Measurements from ENCODE around the gene NFASC.

The NFASC gene

DNA sequence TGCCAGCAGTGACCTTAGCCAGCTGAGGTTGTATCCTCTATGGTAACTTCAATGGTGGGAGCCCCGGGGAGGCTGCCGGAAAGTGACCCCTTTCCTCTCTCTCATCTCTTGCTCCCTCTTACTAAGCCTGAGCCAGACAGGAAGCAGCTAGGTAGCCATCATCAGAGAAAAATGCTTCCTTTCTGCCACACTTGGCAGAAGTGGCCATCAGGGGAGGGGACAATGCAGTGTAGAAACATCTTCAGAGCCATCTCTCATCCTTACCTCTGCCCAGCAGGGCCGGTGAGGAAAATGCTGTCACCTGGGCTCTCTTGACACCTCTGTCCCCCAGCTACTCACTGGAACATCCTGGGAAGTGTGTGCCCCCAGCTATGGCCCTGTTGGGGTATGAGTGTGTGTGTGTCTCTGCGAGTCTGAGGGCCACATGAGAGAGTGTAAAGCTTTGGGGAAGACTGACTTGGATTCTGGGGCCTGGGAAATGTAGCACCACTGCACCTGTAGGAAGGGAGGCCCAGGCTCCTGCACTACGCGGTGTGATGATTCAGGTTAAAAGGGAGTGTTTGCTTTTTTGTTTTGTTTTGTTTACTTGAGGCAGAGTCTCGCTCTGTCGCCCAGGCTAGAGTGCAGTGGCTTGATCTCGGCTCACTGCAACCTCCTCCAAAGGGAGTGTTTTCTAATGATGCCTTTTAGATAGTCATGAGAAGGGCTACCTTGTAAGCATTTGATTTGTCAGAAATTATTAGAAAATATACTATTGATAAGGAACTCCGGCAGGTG is 123.6 kb downstream of the NFASC start:
- H3K4me3 ChIP-seq (ENCODE audit: low read length) = no peak overlapping the region
- no peaks in the 10 kb centered on the region for H4K20me1 ChIP-seq (ENCODE audit: insufficient read depth, low read length)
- H3K9ac ChIP-seq (ENCODE audit: low read length) = no peak overlapping the region
- H3K9me3 ChIP-seq (ENCODE audit: insufficient read depth, low read length) = no peaks in the 10 kb centered on the region
- no peak overlapping the region for H3K27ac ChIP-seq (ENCODE audit: low read length)
- no peak overlapping the region for H2AFZ ChIP-seq (ENCODE audit: low read depth, low read length)
- no peak overlapping the region for H3K4me2 ChIP-seq (ENCODE audit: low read length)
- TF ChIP-seq, protein P1, sequence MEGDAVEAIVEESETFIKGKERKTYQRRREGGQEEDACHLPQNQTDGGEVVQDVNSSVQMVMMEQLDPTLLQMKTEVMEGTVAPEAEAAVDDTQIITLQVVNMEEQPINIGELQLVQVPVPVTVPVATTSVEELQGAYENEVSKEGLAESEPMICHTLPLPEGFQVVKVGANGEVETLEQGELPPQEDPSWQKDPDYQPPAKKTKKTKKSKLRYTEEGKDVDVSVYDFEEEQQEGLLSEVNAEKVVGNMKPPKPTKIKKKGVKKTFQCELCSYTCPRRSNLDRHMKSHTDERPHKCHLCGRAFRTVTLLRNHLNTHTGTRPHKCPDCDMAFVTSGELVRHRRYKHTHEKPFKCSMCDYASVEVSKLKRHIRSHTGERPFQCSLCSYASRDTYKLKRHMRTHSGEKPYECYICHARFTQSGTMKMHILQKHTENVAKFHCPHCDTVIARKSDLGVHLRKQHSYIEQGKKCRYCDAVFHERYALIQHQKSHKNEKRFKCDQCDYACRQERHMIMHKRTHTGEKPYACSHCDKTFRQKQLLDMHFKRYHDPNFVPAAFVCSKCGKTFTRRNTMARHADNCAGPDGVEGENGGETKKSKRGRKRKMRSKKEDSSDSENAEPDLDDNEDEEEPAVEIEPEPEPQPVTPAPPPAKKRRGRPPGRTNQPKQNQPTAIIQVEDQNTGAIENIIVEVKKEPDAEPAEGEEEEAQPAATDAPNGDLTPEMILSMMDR (IDR thresholded peaks at IDR 0.05; ENCODE audit: low read depth, low read length) = no peak
- TF ChIP-seq EZH2phosphoT487 (IDR thresholded peaks at IDR 0.05; ENCODE audit: low read depth) = no peak
- peaks cover 21% of the 10 kb centered on the region for H3K4me1 ChIP-seq (ENCODE audit: low read length)
- peaks cover 11% of the 10 kb centered on the region; the same call in 1 of the 2 replicates for H3K27me3 ChIP-seq (ENCODE audit: low read depth, low read length)
- H3K79me2 ChIP-seq (ENCODE audit: low read length) = no peaks in the 10 kb centered on the region
- H3K36me3 ChIP-seq (replicated peaks; ENCODE audit: low read depth, low read length) = no peaks in the 10 kb centered on the region

DNA sequence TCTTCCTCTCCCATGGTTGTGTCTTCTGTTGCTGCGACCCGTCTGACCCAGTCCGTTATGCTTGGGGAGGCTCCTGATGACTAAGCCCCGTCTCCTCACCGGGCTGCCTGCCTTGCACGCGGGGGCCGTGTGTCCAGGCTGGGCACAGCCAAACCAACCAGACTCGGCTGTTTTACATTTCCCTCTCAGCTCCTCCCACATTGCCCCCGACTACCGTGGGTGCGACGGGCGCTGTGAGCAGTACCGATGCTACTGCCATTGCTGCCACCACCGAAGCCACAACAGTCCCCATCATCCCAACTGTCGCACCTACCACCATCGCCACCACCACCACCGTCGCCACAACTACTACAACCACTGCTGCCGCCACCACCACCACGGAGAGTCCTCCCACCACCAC is 126.3 kb downstream of the NFASC start:
- Histone ChIP-seq H4K20me1 (ENCODE audit: insufficient read depth, low read length) (no peaks in the 10 kb centered on the region), H2AFZ (ENCODE audit: low read depth, low read length) (no peak overlapping the region), H3K4me1 (ENCODE audit: low read length) (peaks cover 9% of the 10 kb centered on the region), H3K9ac (ENCODE audit: low read length) (no peak overlapping the region), H3K4me3 (ENCODE audit: low read length) (no peak overlapping the region), H3K4me2 (ENCODE audit: low read length) (no peak overlapping the region), H3K9me3 (ENCODE audit: insufficient read depth, low read length) (no peaks in the 10 kb centered on the region), H3K27me3 (ENCODE audit: low read depth, low read length) (peaks cover 19% of the 10 kb centered on the region), H3K27ac (ENCODE audit: low read length) (no peak overlapping the region), H3K79me2 (ENCODE audit: low read length) (no peaks in the 10 kb centered on the region), H3K36me3 (replicated peaks; ENCODE audit: low read depth, low read length) (no peaks in the 10 kb centered on the region)
- TF ChIP-seq, protein P1 (IDR thresholded peaks at IDR 0.05; ENCODE audit: low read depth, low read length) = no peak
- TF ChIP-seq EZH2phosphoT487 (IDR thresholded peaks at IDR 0.05; ENCODE audit: low read depth) = no peak

DNA sequence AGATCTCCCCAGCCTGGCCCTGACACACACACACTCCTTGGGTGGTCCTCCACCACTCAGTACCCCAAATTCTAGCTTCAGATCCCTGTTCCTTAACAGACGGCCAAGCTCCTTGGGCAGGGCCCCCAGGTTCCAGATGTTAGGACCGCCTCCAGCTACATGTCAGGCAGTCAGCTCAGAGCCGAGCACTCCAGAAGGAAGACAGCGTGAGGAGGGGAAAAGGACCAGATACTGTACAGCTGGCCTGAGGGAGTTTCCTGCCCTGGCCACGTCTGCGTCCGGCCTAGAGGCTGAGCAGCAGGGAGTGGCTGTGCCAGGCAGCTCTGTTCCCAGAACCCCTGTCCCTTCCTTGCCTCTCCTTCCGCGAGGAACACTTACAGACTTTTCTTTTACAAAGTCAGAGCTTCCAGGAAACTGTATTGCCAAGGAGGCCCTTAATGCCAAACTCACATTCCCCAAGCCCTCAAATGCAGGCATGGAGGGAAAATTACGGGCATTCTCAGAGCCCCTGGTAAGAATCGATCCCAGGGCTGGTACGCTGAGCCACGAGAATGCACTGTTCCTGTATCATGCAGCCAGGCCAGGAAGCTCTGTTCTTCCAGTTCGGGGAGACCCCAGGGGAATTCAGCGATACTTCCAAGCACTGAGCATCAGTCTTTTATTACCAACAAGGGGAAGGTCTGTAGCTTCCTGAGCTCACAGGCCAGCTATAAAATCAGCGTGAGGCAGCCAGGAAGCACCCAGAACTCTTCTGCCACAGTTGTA is 127.1 kb downstream of the NFASC start:
- Histone ChIP-seq H3K9me3 (ENCODE audit: insufficient read depth, low read length) (no peaks in the 10 kb centered on the region), H3K4me1 (ENCODE audit: low read length) (peaks cover 1% of the 10 kb centered on the region), H3K27me3 (ENCODE audit: low read depth, low read length) (peaks cover 26% of the 10 kb centered on the region)

DNA sequence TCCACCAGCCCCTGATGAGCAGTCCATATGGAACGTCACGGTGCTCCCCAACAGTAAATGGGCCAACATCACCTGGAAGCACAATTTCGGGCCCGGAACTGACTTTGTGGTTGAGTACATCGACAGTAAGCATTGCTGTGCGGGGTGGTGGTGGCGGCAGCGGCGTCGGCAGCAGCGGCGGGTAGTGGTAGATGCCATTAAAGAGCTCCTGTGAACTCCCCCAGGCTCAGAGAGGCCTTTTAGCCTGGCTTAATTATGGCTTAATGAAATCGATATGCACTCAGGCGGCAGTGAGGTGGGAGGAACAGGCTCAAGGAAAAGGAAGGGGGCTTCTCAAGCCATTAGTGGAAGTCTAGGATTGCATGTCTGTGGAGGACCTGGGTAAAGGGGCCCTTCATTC is 130.5 kb downstream of the NFASC start:
- Histone ChIP-seq H2AFZ (ENCODE audit: low read depth, low read length) (no peak overlapping the region), H3K27me3 (ENCODE audit: low read depth, low read length) (peaks cover 53% of the 10 kb centered on the region), H3K9ac (ENCODE audit: low read length) (no peak overlapping the region)

More for the DNA sequence above, 127.1 kb downstream of the NFASC start:
- TF ChIP-seq EZH2phosphoT487 (IDR thresholded peaks at IDR 0.05; ENCODE audit: low read depth) = no peak
- TF ChIP-seq, protein P1 (IDR thresholded peaks at IDR 0.05; ENCODE audit: low read depth, low read length) = no peak
- H3K9ac ChIP-seq (ENCODE audit: low read length) = no peak overlapping the region
- no peaks in the 10 kb centered on the region for H4K20me1 ChIP-seq (ENCODE audit: insufficient read depth, low read length)
- H3K4me2 ChIP-seq (ENCODE audit: low read length) = no peak overlapping the region
- no peak overlapping the region for H3K4me3 ChIP-seq (ENCODE audit: low read length)
- no peak overlapping the region for H2AFZ ChIP-seq (ENCODE audit: low read depth, low read length)
- no peaks in the 10 kb centered on the region for H3K79me2 ChIP-seq (ENCODE audit: low read length)
- no peak overlapping the region for H3K27ac ChIP-seq (ENCODE audit: low read length)
- H3K36me3 ChIP-seq (replicated peaks; ENCODE audit: low read depth, low read length) = no peaks in the 10 kb centered on the region

More for the DNA sequence above, 130.5 kb downstream of the NFASC start:
- H3K4me1 ChIP-seq (ENCODE audit: low read length) = peaks cover 7% of the 10 kb centered on the region
- H3K9me3 ChIP-seq (ENCODE audit: insufficient read depth, low read length) = no peaks in the 10 kb centered on the region
- TF ChIP-seq EZH2phosphoT487 (IDR thresholded peaks at IDR 0.05; ENCODE audit: low read depth) = no peak
- TF ChIP-seq, protein P1 (IDR thresholded peaks at IDR 0.05; ENCODE audit: low read depth, low read length) = no peak
- H3K4me3 ChIP-seq (ENCODE audit: low read length) = no peak overlapping the region
- H3K36me3 ChIP-seq (replicated peaks; ENCODE audit: low read depth, low read length) = no peaks in the 10 kb centered on the region
- no peaks in the 10 kb centered on the region for H4K20me1 ChIP-seq (ENCODE audit: insufficient read depth, low read length)
- H3K27ac ChIP-seq (ENCODE audit: low read length) = no peak overlapping the region
- no peaks in the 10 kb centered on the region for H3K79me2 ChIP-seq (ENCODE audit: low read length)
- H3K4me2 ChIP-seq (ENCODE audit: low read length) = no peak overlapping the region
